SU-DHL-6 (cell line): Measurements from ENCODE around the gene COA8.

Experiments
- EZH2phosphoT487 ChIP-seq: fragments of 200-600 bp; sonication (generic), shearing (Covaris generic); conservative IDR thresholded peaks from 2 replicates; pipeline ENCODE4 v1.6.1; 2018; ENCODE audit warnings: mild to moderate bottlenecking, antibody characterized with exemption, low read length, moderate library complexity, mixed read lengths
- TF ChIP-seq, protein P1 (sequence below): fragments of 200-600 bp; sonication (generic); IDR thresholded peaks from one replicate; pipeline ENCODE4 v1.5.1; 2017; ENCODE audit warnings: antibody characterized with exemption, mild to moderate bottlenecking, low read length, moderate library complexity; ENCODE audit not compliant: insufficient read depth, poor library complexity, severe bottlenecking

DNA sequence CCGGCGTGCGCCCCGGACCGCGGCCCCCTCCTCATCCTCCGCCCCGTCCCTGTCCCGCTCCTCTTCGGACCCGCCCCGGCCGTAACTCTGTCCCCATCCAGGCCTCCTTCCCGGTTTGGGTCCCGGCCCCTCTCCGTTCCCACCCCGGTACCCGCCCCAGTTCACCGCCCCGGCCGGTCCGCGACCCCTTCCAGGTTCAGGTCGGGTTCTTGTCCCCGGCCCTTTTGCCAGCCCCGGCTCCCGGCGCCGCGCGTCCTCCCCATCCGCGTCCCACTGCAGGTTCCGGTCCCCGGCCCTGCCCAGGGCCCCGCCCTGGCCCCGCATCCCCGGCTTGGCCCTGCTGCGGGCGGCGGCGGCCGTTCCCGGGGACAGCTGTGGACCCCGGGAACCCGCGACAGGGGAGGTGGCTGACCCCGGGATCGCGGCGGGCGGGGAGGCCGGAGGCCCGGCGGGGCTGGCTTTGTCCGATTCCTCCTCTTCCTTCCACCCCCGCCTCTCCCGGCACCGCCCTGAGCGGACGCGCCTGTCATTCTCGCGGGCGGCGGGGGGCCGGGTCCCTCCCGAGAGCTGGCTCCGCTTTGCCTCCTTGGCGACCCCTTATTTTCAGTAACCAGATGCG lies 66.9 kb downstream of the COA8 start:
- TF ChIP-seq EZH2phosphoT487: no peak
- TF ChIP-seq, protein P1, sequence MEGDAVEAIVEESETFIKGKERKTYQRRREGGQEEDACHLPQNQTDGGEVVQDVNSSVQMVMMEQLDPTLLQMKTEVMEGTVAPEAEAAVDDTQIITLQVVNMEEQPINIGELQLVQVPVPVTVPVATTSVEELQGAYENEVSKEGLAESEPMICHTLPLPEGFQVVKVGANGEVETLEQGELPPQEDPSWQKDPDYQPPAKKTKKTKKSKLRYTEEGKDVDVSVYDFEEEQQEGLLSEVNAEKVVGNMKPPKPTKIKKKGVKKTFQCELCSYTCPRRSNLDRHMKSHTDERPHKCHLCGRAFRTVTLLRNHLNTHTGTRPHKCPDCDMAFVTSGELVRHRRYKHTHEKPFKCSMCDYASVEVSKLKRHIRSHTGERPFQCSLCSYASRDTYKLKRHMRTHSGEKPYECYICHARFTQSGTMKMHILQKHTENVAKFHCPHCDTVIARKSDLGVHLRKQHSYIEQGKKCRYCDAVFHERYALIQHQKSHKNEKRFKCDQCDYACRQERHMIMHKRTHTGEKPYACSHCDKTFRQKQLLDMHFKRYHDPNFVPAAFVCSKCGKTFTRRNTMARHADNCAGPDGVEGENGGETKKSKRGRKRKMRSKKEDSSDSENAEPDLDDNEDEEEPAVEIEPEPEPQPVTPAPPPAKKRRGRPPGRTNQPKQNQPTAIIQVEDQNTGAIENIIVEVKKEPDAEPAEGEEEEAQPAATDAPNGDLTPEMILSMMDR: no peak
